ENCODE measurements around the gene PRRX2. TPM values are rescaled to one million over a fixed set of nuclear protein-coding genes. Genes with fewer than 3 reads are reported as not detected.

Gene PRRX2
- total RNA-seq, 1 donor from 2014 or later = 10.1 TPM

GRCh38 chr9:129643706-129644105 is 21.7 kb upstream of the PRRX2 start:
- Mint-ChIP-seq H3K27me3 (ENCODE audit: low read depth) (no peaks in the 10 kb centered on the region), H3K27ac (no peak overlapping the region), H3K4me3 (peak overlapping the region; percentile 42), H3K9me3 (peaks cover 6% of the 10 kb centered on the region), H3K4me1 (peaks cover 28% of the 10 kb centered on the region), H3K36me3 (peaks cover 2% of the 10 kb centered on the region)
- no peak for TF ChIP-seq CTCF (IDR thresholded peaks at IDR 0.05; ENCODE audit: unreplicated experiment)
- DNase-seq (ENCODE audit: low spot score in 2 of 2, unreplicated experiment in 2 of 2) = no peak

GRCh38 chr9:129644365-129644764 is 21.1 kb upstream of the PRRX2 start:
- H3K9me3 Mint-ChIP-seq = peaks cover 6% of the 10 kb centered on the region
- H3K36me3 Mint-ChIP-seq = peaks cover 2% of the 10 kb centered on the region
- peaks cover 29% of the 10 kb centered on the region for H3K4me1 Mint-ChIP-seq
- no peak for TF ChIP-seq CTCF (IDR thresholded peaks at IDR 0.05; ENCODE audit: unreplicated experiment)
- no peaks in the 10 kb centered on the region for H3K27me3 Mint-ChIP-seq (ENCODE audit: low read depth)
- no peak overlapping the region for H3K4me3 Mint-ChIP-seq
- no peak overlapping the region for H3K27ac Mint-ChIP-seq
- no peak for DNase-seq (ENCODE audit: low spot score in 2 of 2, unreplicated experiment in 2 of 2)

GRCh38 chr9:129644902-129645301 is 20.5 kb upstream of the PRRX2 start:
- H3K27ac Mint-ChIP-seq = no peak overlapping the region
- no peak overlapping the region for H3K4me3 Mint-ChIP-seq
- no peaks in the 10 kb centered on the region for H3K27me3 Mint-ChIP-seq (ENCODE audit: low read depth)
- no peak for TF ChIP-seq CTCF (IDR thresholded peaks at IDR 0.05; ENCODE audit: unreplicated experiment)
- peaks cover 29% of the 10 kb centered on the region for H3K4me1 Mint-ChIP-seq
- peaks cover 6% of the 10 kb centered on the region for H3K9me3 Mint-ChIP-seq
- DNase-seq (ENCODE audit: low spot score in 2 of 2, unreplicated experiment in 2 of 2) = no peak
- no peaks in the 10 kb centered on the region for H3K36me3 Mint-ChIP-seq

- no peak for TF ChIP-seq CTCF (IDR thresholded peaks at IDR 0.05; ENCODE audit: unreplicated experiment)
- no peak overlapping the region for H3K27ac Mint-ChIP-seq
- H3K9me3 Mint-ChIP-seq = peaks cover 6% of the 10 kb centered on the region
- H3K27me3 Mint-ChIP-seq (ENCODE audit: low read depth) = no peaks in the 10 kb centered on the region
- H3K36me3 Mint-ChIP-seq = no peaks in the 10 kb centered on the region
- H3K4me1 Mint-ChIP-seq = peaks cover 21% of the 10 kb centered on the region
- no peak for DNase-seq (ENCODE audit: low spot score in 2 of 2, unreplicated experiment in 2 of 2)
- H3K4me3 Mint-ChIP-seq = no peak overlapping the region
Measured at GRCh38 chr9:129646252-129646651, 19.2 kb upstream of the PRRX2 start.

GRCh38 chr9:129646654-129647053 is 18.8 kb upstream of the PRRX2 start:
- TF ChIP-seq CTCF (IDR thresholded peaks at IDR 0.05; ENCODE audit: unreplicated experiment) = no peak
- H3K27ac Mint-ChIP-seq = no peak overlapping the region
- no peaks in the 10 kb centered on the region for H3K27me3 Mint-ChIP-seq (ENCODE audit: low read depth)
- peaks cover 6% of the 10 kb centered on the region for H3K9me3 Mint-ChIP-seq
- H3K4me3 Mint-ChIP-seq = no peak overlapping the region
- no peak for DNase-seq (ENCODE audit: low spot score in 2 of 2, unreplicated experiment in 2 of 2)
- H3K4me1 Mint-ChIP-seq = peaks cover 22% of the 10 kb centered on the region
- no peaks in the 10 kb centered on the region for H3K36me3 Mint-ChIP-seq

- TF ChIP-seq CTCF (IDR thresholded peaks at IDR 0.05; ENCODE audit: unreplicated experiment) = no peak
- no peak overlapping the region for H3K27ac Mint-ChIP-seq
- peaks cover 22% of the 10 kb centered on the region for H3K4me1 Mint-ChIP-seq
- no peaks in the 10 kb centered on the region for H3K36me3 Mint-ChIP-seq
- H3K4me3 Mint-ChIP-seq = no peak overlapping the region
- no peaks in the 10 kb centered on the region for H3K27me3 Mint-ChIP-seq (ENCODE audit: low read depth)
- DNase-seq (ENCODE audit: low spot score in 2 of 2, unreplicated experiment in 2 of 2) = no peak
- H3K9me3 Mint-ChIP-seq = peaks cover 6% of the 10 kb centered on the region
Measured at GRCh38 chr9:129647635-129648034, 17.8 kb upstream of the PRRX2 start.
